HL-60 (cell line): ENCODE measurements around the gene MYCL.

Source experiments
- DNase-seq, 2 experiments: peaks; one replicate each; pipeline ENCODE4 v3.0.0-alpha.2; 2010 to 2020; ENCODE audit warnings: low read depth in 1 of 2, low spot score in 1 of 2
- H3K27ac ChIP-seq: fragments of 250-450 bp; sonication (Bioruptor Pico); replicated peaks from 2 replicates; pipeline ENCODE4 v1.5.1; 2020; ENCODE audit warnings: mild to moderate bottlenecking, moderate library complexity
- H3K27me3 ChIP-seq: fragments of 250-450 bp; sonication (Bioruptor Pico); 2 replicates; pipeline ENCODE4 v1.5.1; 2021; ENCODE audit warnings: mild to moderate bottlenecking, moderate library complexity; ENCODE audit not compliant: insufficient read depth, poor library complexity, severe bottlenecking
- H3K4me3 ChIP-seq: replicated peaks from 2 replicates; pipeline ENCODE4 v1.5.1; 2011; ENCODE audit warnings: mild to moderate bottlenecking, control low read depth, low read length; ENCODE audit not compliant: insufficient read depth
- CTCF ChIP-seq: IDR thresholded peaks from one replicate; pipeline ENCODE4 v1.5.1; 2011; ENCODE audit warnings: low read length, control low read depth, inconsistent platforms; ENCODE audit not compliant: insufficient read depth
- GABPA ChIP-seq: IDR thresholded peaks from 2 replicates; pipeline ENCODE4 v1.6.1; 2012; ENCODE audit warnings: low read depth
- POLR2AphosphoS5 ChIP-seq: IDR thresholded peaks from 2 replicates; pipeline ENCODE4 v1.6.1; 2012; ENCODE audit warnings: low read depth
- REST ChIP-seq: IDR thresholded peaks from 2 replicates; pipeline ENCODE4 v1.6.1; 2012; ENCODE audit warnings: low read depth; ENCODE audit not compliant: insufficient replicate concordance
- SPI1 ChIP-seq: IDR thresholded peaks from 2 replicates; pipeline ENCODE4 v1.6.1; 2012; ENCODE audit warnings: low read depth, mild to moderate bottlenecking, borderline replicate concordance

MYCL gene

GRCh38 chr1:39910263-39910662 lies 8.5 kb upstream of the MYCL start:
- DNase-seq = no peak
- Histone ChIP-seq H3K27me3 (no peaks in the 10 kb centered on the region), H3K4me3 (no peak overlapping the region), H3K27ac (no peak overlapping the region)
- TF ChIP-seq REST = no peak
- no peak for TF ChIP-seq SPI1
- TF ChIP-seq CTCF = no peak
- no peak for TF ChIP-seq GABPA

- H3K4me3 ChIP-seq = no peak overlapping the region
- H3K27ac ChIP-seq = no peak overlapping the region
- peaks cover 3% of the 10 kb centered on the region for H3K27me3 ChIP-seq
- TF ChIP-seq SPI1 (no peak), CTCF (no peak), GABPA (no peak), REST (no peak), POLR2AphosphoS5 (no peak)
- DNase-seq = no peak
Measured at GRCh38 chr1:39908534-39908933, 6.8 kb upstream of the MYCL start.

- TF ChIP-seq POLR2AphosphoS5 (no peak), SPI1 (peak; percentile 81)
- H3K27ac ChIP-seq = no peak overlapping the region
- DNase-seq = no peak
- H3K4me3 ChIP-seq = no peak overlapping the region
- peaks cover 9% of the 10 kb centered on the region for H3K27me3 ChIP-seq
Measured at GRCh38 chr1:39907528-39908453, 6.1 kb upstream of the MYCL start.

GRCh38 chr1:39905172-39905571 lies 3.5 kb upstream of the MYCL start:
- Histone ChIP-seq H3K27ac (no peak overlapping the region), H3K27me3 (peaks cover 27% of the 10 kb centered on the region), H3K4me3 (no peak overlapping the region)
- no peak for DNase-seq
- TF ChIP-seq SPI1 (no peak), REST (no peak), POLR2AphosphoS5 (no peak), GABPA (no peak), CTCF (no peak)
